A172 (cell line): ENCODE data around the gene RAB23. TPM values are rescaled to one million over a fixed set of nuclear protein-coding genes. Genes with fewer than 3 reads are reported as not detected.

Experiments used
- DNase-seq: peaks from one replicate; pipeline ENCODE4 v3.0.0-alpha.2; 2015; ENCODE audit warnings: low spot score
- total RNA-seq: library from RNA; depleted of rRNA; stranded (reverse); fragments of >200 nt; shearing (Covaris generic); gene quantifications from 2 replicates; pipeline ENCODE4 v1.2.3, GENCODE V29; 2014; rRNA removed

RAB23 gene
- total RNA-seq: 21.9 and 28.7 TPM in 2 replicates

DNA sequence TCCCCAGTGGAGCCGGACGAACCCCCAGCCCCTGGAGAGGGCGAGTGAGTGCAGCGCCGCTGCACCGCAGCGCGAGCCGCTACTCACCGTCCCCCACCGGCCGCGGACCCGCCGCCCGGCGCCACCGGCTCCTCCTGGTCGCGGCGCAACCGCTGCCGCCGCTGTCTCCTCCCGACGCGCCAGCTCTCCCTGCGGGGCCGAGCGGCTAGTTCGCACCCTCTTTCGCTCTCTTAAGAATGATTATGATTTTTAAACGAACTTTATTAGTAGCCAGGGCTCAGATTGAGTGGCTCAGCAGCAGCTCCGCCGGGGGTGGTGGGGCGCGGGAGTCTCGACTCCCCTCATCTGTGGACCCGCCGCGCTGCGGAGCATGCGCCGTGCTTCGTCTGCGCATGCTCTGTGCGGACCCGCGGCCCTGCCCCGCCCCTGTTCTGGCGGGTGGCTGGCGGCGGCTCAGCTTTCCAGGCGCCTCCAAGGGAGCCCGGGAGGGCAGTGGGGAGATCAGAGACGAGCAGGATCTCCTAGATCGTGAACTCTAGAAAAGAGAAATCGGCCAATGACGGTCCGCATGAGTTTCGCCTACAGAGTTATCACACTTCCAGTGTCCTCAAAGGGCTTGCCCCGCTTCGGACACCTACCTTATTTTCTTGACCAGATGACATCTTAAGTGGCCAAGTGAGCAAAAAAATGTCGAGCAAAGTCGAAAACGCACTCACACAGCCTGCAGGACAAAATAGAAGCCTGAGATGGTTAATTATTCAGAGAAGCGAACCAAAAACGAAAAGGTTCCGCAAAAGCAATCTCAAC is at the start of gene RAB23:
Gene RAB23 (minus strand): TSS at position 372 of the 807 bp plus-strand sequence. CDS start 11,927 bp downstream, outside the sequence.
- DNase-seq: peak; percentile 59

GRCh38 chr6:57268294-57268640 is 46.2 kb upstream of the RAB23 start:
- DNase-seq: no peak

DNA sequence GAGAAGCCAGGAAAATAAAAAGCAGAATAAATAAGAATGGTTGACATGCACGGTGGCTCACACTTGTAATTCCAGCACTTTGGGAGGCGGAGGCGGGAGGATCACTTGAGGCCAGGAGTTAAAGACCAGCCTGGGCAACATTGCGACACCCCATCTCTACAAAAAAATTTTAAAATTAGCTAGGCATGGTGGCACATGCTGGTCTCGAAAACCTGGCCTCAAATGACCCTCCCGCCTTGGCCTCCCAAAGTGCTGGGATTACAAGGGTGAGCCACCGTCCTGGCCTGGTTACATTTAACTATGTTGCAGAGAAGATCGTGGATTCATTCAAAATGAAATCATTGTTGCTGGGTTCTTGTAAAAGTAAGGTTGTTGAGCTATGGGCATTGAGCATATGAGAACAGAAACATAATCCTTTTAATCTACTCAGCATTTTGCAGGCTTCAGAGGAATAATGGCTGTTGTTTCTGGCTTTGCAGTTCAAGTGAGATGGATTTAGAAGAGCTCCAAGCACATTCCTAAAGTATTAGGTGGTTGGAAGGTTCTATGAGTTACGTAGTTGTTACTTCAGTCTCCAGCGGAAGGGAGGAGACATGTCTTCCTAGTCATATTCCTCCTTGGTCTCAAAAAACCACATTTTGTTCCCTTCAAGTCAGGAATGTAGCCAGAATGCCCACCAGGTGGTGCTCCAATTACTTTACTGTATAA is 45.6 kb upstream of the RAB23 start:
- peak; percentile 97 for DNase-seq

DNA sequence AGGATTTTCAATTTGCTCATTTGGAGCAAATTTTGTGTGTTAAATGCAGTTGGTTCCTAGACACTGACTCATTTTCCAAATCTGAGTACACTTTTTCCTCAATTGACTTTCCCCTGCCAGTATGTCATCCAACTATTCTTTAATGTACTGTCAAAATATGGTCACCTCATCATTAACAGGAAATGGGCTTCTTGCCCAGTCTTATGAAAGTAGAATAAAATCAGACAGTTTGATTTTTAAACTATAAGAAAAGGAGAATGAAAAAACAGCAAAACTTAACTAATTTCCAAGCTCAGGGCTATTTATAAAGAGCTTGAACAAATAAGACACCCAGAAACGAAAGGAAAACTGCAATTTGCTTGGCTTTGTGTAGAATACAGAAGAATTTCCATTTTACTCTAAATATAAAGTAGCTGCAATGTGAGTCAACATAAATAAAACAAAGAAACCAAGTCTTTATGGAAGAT is 43.7 kb upstream of the RAB23 start:
- DNase-seq: no peak

GRCh38 chr6:57263739-57264138 is 41.6 kb upstream of the RAB23 start:
- DNase-seq: no peak

GRCh38 chr6:57262901-57263694 is 41.0 kb upstream of the RAB23 start:
- peak; percentile 72 for DNase-seq

- DNase-seq: no peak
Measured at GRCh38 chr6:57262488-57262887, 40.4 kb upstream of the RAB23 start.

DNA sequence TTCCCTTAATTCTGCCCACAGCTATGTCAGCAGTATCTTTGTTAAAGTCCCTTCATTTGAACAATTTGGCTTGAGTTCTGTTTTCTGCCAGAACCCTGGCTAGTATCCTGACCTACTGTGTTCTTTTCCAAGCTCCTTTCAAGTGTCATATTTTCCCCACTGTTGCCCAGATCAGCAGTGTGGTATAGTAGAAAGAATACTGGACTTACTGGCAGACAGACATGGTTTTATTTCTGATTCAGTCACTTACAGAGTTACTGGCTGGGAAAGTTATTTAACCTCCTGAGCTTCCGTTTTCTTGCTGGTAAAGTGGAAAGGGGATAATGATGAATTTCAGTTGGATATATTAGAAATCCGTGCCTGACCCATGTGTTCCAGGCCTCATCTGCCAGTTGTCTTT is 39.8 kb upstream of the RAB23 start:
- no peak for DNase-seq

GRCh38 chr6:57259064-57259463 is 37.0 kb upstream of the RAB23 start:
- no peak for DNase-seq

GRCh38 chr6:57257911-57258541 is 35.9 kb upstream of the RAB23 start:
- no peak for DNase-seq

DNA sequence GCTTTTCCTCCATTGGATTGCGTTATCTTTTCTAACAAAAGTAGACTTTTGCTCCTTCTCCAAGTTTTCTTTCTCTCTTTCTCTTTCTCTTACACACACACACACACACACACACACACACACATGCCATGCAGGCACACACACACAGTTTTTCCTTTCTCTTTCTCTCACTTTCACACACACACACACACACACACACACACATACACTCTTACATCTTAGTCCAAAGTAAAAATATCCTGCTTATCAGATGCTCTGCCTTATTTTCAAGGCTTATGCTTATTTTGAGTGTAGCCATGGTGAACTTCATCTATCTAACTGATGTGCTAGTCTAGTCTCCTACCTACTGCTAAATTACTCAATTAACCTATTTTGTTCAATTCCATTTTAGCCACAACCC is 34.4 kb upstream of the RAB23 start:
- no peak for DNase-seq

DNA sequence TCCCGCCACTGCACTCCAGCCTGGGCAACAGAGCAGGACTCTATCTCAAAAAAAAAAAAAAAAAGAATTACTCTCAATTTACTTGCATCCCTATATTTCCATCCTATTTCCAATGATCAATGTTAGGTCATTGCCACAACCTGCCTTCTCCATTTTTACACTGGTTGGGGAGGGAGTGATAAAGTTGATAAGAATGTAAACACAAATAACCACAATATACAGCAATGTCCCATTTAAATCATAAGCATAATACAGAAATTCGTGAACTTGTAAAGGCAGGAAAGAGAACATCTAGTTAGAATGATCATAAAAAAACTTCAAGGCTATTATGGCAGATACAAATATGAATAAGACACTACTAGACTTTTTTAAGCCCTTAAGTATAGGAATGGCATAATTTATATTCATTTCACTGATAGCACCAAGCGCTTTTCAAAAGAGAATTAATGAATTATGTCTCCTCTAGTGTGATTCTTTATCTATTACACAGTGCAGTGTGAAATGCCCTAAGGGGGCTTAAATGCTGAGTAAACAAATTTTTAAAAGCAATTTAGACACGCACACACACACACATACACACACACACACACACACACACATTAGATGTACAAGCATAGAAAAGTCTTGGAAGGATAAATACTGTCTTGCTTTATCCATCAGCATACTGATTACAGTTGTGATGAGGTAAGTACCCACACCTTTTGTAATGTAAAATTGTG is 33.5 kb upstream of the RAB23 start:
- no peak for DNase-seq

DNA sequence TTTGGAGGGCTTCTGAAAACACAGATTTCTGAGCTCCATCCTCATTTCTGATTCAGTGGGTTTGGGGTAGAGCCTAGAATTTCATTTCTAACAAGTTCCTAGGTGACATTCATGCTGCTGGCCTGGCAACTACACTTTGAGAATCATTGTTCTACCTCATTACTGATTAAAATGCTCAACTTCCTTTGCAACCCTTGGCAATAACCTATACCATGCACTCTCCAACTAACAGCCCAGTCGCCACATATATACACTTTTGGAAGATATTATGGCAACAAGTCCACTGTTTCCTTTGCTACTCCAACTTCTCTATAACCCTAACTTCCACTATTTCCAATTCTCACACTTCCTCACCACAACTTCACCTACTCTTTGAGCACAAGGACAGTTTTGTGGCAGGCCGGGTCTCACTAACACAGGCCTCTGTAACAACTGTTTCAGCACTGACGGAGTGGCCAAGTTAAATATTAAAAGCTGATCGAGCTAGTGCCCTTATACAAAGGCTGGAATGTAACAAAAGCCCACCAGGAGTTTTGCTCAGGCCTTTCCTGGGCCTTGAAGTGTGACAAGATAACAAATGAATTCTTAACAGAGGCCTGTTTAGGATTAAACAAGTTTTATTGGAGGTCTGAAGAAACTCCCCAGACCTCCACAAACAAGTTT is 32.1 kb upstream of the RAB23 start:
- DNase-seq: no peak

DNA sequence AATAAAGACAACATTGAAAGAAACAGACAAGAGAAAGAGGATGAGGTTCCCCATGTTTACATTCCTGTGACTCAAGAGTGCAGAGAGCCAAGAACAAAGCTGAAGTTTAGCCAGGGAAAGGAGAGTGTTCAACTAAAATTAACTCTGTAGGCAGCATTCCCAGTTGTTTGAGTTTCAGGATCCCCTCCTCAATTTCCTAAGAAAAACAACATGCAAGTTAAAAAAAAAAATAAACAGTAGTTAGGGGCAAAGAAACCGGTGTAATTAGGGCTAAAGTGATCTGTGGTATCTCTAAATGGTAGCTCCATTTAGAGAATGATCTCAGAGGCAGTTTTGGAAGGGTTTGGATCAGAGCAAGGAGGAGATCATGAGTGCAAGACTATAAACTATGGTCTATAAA is 30.9 kb upstream of the RAB23 start:
- no peak for DNase-seq

DNA sequence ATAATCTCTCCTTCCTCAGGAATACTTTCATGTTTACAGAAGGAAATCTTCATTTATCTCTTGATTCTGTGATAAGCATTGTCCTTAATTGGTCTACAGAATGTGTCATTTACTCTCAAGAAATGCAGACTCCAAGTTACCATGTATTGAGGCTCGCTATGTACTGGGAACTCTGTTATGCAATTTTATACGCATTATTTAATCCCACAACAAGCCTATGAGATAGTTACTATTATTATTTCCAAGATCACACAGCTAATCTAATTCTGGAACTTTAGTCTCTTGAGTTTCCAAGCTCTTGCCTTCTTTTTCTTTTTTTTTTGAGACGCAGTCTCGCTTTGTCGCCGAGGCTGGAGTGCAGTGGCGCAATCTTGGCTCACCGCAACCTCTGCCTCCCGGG is 30.0 kb upstream of the RAB23 start:
- DNase-seq: no peak

DNA sequence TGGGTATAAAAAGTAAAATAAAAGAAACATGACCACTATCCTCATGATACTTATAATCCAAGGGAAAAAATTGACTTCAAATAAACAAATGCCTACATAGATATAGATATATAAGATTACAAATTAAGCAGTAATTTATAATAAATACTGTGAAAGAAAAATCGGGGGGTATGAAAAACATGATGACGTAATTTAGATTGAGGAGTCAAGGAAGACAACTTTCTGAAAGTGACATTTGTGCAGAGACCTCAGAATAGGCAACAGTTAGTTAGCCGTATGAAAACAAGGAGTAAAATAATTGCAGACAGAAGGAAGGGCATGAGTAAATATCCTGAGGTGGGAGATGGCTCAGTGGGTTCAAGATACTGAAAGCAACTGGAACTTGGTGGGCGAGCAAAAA is 28.2 kb upstream of the RAB23 start:
- DNase-seq: no peak

GRCh38 chr6:57248311-57248895 is 26.3 kb upstream of the RAB23 start:
- peak; percentile 31 for DNase-seq

DNA sequence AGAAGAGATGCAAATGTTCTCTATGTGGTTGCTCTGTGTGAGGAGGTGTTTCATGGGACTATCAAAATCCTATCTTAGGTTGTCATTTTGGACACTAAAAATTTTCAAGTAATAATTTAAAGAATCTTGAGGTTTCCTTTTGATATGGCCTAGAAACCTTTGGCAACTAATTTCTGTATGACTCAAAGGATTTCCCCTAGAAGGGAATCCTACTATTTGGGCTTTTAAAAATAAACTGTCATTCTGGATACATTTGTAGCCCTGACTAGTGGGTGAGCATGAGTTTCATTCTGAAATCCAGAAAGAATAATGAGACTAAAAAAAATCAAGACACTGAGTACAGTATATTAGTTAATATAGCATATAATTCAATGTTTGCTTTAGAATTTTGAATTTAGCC is 25.5 kb upstream of the RAB23 start:
- DNase-seq: peak; percentile 38

DNA sequence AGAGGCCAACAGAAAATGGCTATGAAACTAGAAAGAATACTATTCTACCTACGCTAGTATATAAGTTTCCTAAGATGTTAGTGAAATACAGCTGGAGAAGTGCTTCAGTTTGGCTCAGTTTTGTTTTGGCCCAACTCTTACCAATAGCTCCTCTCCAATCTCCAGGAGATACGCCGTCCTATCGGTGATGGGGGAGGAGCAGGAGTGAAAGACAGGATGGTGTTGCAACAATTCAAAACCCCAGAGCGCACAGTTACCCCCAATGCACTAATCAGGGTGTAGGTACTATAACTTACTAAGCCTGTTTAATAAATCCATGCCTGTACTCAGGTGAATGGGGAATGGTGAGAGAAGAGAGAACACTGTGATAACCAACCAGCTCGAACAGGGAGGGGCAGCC is 24.2 kb upstream of the RAB23 start:
- no peak for DNase-seq

DNA sequence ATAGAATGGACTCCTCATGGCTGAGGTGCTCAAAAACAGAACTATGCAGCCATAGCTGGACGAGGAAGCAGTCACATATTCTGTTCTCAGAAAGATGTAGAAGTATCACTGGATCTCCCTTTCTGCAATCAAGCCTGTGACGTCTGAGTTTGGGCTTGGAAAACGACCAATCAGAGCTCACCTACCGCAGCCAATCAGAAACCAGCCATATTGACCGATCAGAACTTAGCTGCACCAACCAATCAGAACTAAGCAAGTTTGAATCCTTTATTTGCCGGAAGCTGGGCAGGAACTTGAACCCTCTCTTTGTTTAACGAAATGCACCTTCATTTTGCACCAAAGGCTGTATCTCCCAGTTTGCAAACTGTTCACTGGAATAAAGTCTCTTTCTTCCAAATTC is 21.8 kb upstream of the RAB23 start:
- no peak for DNase-seq
